NCI-H2196 treated with DMSO at 0.1 percent for 48 hours (cell line): Measurements from ENCODE around the gene NPAS3.

Experiments
- DNase-seq: peaks from one replicate; lab custom pipeline; 2025; ENCODE audit not compliant: unreplicated experiment; lab: John Stamatoyannopoulos, UW

NPAS3 gene

GRCh38 chr14:33606591-33606990 lies 667.9 kb downstream of the NPAS3 start:
- DNase-seq = no peak

- DNase-seq = no peak
These were observed 670.9 kb downstream of the NPAS3 start for GRCh38 chr14:33609582-33609981.

- no peak for DNase-seq
These were observed 671.4 kb downstream of the NPAS3 start for GRCh38 chr14:33610121-33610520.

- no peak for DNase-seq
These were observed 672.9 kb downstream of the NPAS3 start for GRCh38 chr14:33611405-33612196.

- no peak for DNase-seq
These were observed 673.5 kb downstream of the NPAS3 start for GRCh38 chr14:33612197-33612505.

GRCh38 chr14:33617154-33617553 lies 678.5 kb downstream of the NPAS3 start:
- no peak for DNase-seq

GRCh38 chr14:33618361-33619105 lies 679.9 kb downstream of the NPAS3 start:
- DNase-seq = no peak

GRCh38 chr14:33622496-33622895 lies 683.8 kb downstream of the NPAS3 start:
- DNase-seq = no peak

- DNase-seq = no peak
These were observed 691.1 kb downstream of the NPAS3 start for GRCh38 chr14:33629792-33630191.

GRCh38 chr14:33631021-33631420 lies 692.3 kb downstream of the NPAS3 start:
- no peak for DNase-seq

- no peak for DNase-seq
These were observed 692.8 kb downstream of the NPAS3 start for GRCh38 chr14:33631441-33631840.

- DNase-seq = no peak
These were observed 696.0 kb downstream of the NPAS3 start for GRCh38 chr14:33634631-33635030.

- DNase-seq = no peak
These were observed 698.0 kb downstream of the NPAS3 start for GRCh38 chr14:33636716-33637115.

GRCh38 chr14:33642080-33642479 lies 703.4 kb downstream of the NPAS3 start:
- no peak for DNase-seq

GRCh38 chr14:33642691-33643244 lies 704.1 kb downstream of the NPAS3 start:
- no peak for DNase-seq

- DNase-seq = no peak
These were observed 704.9 kb downstream of the NPAS3 start for GRCh38 chr14:33643426-33644181.

- DNase-seq = no peak
These were observed 708.1 kb downstream of the NPAS3 start for GRCh38 chr14:33646692-33647260.

- DNase-seq = no peak
These were observed 708.7 kb downstream of the NPAS3 start for GRCh38 chr14:33647385-33647786.

- no peak for DNase-seq
These were observed 711.8 kb downstream of the NPAS3 start for GRCh38 chr14:33650430-33650829.

GRCh38 chr14:33652566-33653307 lies 714.1 kb downstream of the NPAS3 start:
- DNase-seq = no peak

- DNase-seq = no peak
These were observed 714.6 kb downstream of the NPAS3 start for GRCh38 chr14:33653308-33653695.
